Vagina (tissue), 2 donors: ENCODE data around the gene TRIM44.

Experiments
- POLR2AphosphoS5 ChIP-seq, 2 donors: sonication (generic); formaldehyde crosslinking; IDR thresholded peaks; one replicate each; pipeline ENCODE4 v1.9.0; 2017; ENCODE audit warnings: antibody characterized with exemption in 2 of 2, mild to moderate bottlenecking in 2 of 2, low read depth in 1 of 2; ENCODE audit not compliant: insufficient read depth in 1 of 2
- TF ChIP-seq, protein P1 (sequence below), 3 experiments: fragments of 450-650 bp in 2 of 3; fragments of 200-600 bp in 1 of 3; sonication (generic) in 1 of 3; IDR thresholded peaks; one replicate each; pipeline ENCODE4 v1.5.1; 2017 to 2019; ENCODE audit warnings: antibody characterized with exemption in 3 of 3, mild to moderate bottlenecking in 2 of 3, moderate library complexity in 2 of 3

DNA sequence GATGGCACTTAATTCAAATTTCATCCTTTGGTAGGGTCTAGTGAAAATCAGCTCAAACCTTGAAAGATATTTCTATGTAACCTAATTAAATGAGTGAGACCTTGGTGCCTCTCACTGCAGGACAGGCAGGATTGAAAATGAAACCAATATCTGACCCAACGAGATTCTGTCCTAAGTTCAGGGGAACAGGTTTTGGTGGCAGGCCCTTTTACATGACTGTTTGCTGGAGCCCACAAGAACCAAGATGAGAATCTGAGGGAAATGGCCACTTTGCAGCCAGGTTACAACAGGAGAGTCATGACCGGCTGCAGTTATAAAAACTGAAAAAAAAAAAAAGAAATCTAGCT is 130.2 kb downstream of the TRIM44 start:
- TF ChIP-seq, protein P1, sequence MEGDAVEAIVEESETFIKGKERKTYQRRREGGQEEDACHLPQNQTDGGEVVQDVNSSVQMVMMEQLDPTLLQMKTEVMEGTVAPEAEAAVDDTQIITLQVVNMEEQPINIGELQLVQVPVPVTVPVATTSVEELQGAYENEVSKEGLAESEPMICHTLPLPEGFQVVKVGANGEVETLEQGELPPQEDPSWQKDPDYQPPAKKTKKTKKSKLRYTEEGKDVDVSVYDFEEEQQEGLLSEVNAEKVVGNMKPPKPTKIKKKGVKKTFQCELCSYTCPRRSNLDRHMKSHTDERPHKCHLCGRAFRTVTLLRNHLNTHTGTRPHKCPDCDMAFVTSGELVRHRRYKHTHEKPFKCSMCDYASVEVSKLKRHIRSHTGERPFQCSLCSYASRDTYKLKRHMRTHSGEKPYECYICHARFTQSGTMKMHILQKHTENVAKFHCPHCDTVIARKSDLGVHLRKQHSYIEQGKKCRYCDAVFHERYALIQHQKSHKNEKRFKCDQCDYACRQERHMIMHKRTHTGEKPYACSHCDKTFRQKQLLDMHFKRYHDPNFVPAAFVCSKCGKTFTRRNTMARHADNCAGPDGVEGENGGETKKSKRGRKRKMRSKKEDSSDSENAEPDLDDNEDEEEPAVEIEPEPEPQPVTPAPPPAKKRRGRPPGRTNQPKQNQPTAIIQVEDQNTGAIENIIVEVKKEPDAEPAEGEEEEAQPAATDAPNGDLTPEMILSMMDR (IDR thresholded peaks at IDR 0.05), result no peak
- no peak for TF ChIP-seq POLR2AphosphoS5 (IDR thresholded peaks at IDR 0.05; ENCODE audit: insufficient read depth in 1 of 2, low read depth in 1 of 2)
